ENCODE measurements around the gene KBTBD3.

GRCh38 chr11:106077609-106078455 is 685 bp upstream of the KBTBD3 start, which contains the start of gene AASDHPPT:
- TF ChIP-seq CTCF (IDR thresholded peaks at IDR 0.05) (no peak), POLR2A (IDR thresholded peaks at IDR 0.05) (no peak)

All from tibial nerve (tissue), 3 donors.